RWPE1 (cell line): ENCODE data around the gene SLC25A1.
A peak's percentile ranks its signal among the peaks of the same experiment; 100 is the strongest.
"Not testable (repeated sequence)": the region's sequence is repeated elsewhere in the genome, so short reads cannot be mapped to it uniquely, and the experiment has no call there.

Experiments
- CTCF ChIA-PET: fragments of 350-600 bp; sonication (Branson Sonifier 250); formaldehyde crosslinking; extraction: SDS; loops from one replicate; lab custom pipeline; 2021; lab: Yijun Ruan, JAX
- POLR2A ChIA-PET: fragments of 400-600 bp; formaldehyde crosslinking; extraction: SDS; loops from one replicate; lab custom pipeline; 2020; ENCODE audit warnings: antibody characterized with exemption; ENCODE audit not compliant: low non-redundant PET; lab: Yijun Ruan, JAX
- DNase-seq: peaks from one replicate; pipeline ENCODE4 v3.0.0; 2012; ENCODE audit warnings: low spot score
- H3K27ac ChIP-seq: fragments of 450-650 bp; 2 replicates; pipeline ENCODE4 v1.5.1; 2017
- TF ChIP-seq, protein P1 (sequence below): fragments of 450-650 bp; conservative IDR thresholded peaks from 2 replicates; pipeline ENCODE4 v1.5.1; 2017; ENCODE audit warnings: low read depth, mild to moderate bottlenecking

The SLC25A1 gene

DNA sequence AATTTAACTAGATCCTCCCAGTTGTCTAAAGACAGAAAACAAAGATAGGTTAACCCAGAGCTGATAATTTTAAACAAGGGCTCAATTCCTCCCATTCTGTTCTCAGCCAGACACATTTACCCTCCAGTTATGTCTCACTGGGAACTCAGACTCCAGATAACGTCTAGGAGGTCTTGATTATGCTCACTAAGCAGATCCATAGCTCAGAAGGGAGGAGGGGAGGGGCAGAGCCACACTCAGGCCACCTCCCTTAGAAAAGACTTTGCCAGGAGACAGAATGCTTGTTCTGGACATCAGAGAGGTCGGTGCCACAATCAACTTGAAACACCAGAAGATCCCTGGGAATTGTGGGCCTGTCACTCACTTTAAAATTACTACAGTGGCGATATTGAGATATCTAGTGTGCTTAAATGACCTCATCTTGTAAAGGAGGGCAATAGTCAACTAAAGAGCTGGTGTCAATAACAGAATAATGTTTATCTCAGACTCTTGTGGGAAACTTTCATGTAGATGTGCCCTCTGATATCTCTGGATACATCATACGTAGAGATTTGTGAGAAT is 29.8 kb upstream of the SLC25A1 start:
- H3K27ac ChIP-seq: no peak overlapping the region
- TF ChIP-seq, protein P1, sequence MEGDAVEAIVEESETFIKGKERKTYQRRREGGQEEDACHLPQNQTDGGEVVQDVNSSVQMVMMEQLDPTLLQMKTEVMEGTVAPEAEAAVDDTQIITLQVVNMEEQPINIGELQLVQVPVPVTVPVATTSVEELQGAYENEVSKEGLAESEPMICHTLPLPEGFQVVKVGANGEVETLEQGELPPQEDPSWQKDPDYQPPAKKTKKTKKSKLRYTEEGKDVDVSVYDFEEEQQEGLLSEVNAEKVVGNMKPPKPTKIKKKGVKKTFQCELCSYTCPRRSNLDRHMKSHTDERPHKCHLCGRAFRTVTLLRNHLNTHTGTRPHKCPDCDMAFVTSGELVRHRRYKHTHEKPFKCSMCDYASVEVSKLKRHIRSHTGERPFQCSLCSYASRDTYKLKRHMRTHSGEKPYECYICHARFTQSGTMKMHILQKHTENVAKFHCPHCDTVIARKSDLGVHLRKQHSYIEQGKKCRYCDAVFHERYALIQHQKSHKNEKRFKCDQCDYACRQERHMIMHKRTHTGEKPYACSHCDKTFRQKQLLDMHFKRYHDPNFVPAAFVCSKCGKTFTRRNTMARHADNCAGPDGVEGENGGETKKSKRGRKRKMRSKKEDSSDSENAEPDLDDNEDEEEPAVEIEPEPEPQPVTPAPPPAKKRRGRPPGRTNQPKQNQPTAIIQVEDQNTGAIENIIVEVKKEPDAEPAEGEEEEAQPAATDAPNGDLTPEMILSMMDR: no peak
- POLR2A ChIA-PET: no interaction called here
- no peak for DNase-seq
- CTCF ChIA-PET: interaction anchor here (0.6 kb wide), 1 partner anchor 11 kb away, joined by 3 read pairs; no protein-coding TSS in a partner anchor

DNA sequence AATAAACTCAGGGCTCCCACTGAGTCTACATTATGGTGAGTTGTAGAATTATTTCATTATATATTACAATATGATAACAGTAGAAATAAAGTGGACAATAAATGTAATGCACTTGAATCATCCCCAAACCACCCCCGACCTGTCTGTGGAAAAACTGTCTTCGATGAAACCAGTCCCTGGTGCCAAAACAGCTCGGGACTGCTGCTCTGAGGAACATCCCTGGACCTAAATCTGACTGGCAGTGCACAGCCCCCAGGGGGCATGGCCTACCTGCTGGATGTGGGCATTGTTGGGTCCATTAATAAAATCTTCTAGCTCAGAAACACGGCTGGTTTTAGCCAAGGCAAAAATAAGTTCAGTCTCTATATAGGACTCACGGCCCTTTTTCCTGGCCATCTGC is 29.3 kb upstream of the SLC25A1 start:
- H3K27ac ChIP-seq: no peak overlapping the region
- DNase-seq: no peak
- ChIA-PET POLR2A (no interaction called here), CTCF (interaction anchor here (0.6 kb wide), 1 partner anchor 11 kb away, joined by 3 read pairs; no protein-coding TSS in a partner anchor)
- TF ChIP-seq, protein P1: no peak

DNA sequence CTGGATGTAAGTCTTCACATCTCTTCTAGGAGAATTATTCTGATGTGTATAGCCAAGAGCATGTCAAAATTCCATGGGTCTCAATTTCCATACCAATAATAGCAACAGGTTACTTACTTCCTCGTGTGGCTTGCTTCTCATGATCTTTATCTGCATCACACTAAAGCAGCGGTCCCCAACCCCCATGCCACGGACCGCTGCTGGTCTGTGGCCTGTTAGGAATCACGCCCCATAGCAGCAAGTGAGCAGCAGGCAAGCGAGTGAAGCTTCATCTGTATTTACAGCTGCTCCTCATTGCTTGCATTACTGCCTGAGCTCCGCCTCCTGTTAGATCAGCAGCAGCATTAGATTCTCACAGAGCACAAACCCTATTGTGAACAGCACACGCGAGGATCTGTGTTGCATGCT is 28.9 kb upstream of the SLC25A1 start:
- TF ChIP-seq, protein P1: no peak
- POLR2A ChIA-PET: no interaction called here
- no peak overlapping the region for H3K27ac ChIP-seq
- CTCF ChIA-PET: no interaction called here
- no peak for DNase-seq

DNA sequence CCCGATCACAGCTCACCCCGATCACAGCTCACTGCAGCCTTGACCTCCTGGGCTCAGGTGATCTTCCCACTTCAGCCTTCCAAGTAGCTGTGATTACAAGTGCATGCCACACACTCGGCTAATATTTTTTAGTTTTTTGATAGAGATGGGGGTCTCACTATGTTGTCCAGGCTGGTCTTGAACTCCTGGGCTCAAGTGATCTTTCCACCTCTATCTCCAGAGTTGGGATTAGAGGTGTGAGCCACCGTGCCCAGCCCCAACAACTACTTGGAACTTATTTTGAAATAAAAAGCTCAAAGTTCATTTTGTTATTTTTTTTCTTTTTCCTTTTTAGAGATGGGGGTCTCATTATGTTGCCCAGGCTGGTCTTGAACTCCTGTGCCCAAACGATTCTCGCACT is 27.8 kb upstream of the SLC25A1 start:
- POLR2A ChIA-PET: no interaction called here
- CTCF ChIA-PET: no interaction called here
- no peak overlapping the region for H3K27ac ChIP-seq

DNA sequence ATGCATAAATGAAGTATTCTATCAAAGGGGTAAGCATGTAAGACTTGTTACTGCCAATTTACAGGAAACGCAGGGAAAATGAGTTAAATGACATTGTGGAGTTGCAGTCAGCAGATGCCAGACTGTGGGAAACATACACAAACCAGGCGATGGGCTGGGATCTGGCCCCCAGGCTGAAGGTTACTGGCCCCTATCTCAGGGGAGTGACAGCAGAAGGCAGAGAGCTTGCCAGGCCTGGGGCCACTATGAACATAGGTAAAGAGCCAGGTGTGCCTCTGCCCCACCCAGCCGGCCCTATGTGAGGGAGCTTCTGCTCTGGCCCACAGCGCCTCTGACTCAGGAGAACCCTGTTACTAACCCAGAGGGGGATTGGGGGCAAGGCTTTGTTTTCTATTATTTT is 26.1 kb upstream of the SLC25A1 start:
- no peak for DNase-seq
- TF ChIP-seq, protein P1: no peak
- POLR2A ChIA-PET: no interaction called here
- CTCF ChIA-PET: no interaction called here
- H3K27ac ChIP-seq: no peak overlapping the region

More for the DNA sequence above, 27.8 kb upstream of the SLC25A1 start:
- no peak for DNase-seq
- TF ChIP-seq, protein P1: no peak

DNA sequence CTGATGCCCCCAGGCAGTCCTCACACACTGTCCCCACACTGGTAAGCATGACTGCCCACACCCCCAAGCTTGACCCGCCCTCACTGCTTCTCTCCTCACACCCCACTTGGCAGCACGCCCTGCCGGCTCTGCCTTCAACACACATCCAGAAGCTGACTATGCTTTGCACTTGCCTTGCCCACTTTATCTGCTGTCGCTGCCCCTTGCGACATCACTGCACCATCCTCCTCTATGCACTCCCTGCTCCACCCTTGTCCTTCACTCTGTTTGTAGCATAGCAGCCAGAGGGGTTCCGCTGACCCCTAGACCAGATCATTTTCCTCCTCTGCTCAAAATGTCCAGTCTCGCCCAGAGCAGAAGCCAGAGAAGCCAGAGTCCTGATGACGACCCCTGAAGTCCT is 25.3 kb upstream of the SLC25A1 start:
- TF ChIP-seq, protein P1: no peak
- POLR2A ChIA-PET: no interaction called here
- CTCF ChIA-PET: no interaction called here
- no peak for DNase-seq
- H3K27ac ChIP-seq: peak overlapping the region; percentile 2; the same call in 1 of the 2 replicates

DNA sequence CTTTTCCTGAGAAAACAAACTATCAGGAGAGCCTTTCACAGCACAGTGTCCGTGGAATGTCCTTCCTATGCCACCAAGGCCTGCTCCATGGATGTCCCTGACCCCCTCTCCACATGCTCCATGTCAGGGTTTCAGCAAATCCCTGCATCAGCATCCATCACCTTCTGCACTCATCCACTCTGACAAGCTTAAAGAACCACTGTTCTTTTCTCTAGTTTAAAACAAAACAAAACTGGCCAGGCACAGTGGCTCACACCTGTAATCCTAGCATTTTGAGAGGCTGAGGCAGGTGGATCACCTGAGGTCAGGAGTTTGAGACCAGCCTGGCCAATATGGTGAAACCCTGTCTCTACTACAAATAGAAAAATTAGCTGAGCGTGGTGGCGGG is 24.3 kb upstream of the SLC25A1 start:
- DNase-seq, CTCF ChIA-PET, POLR2A ChIA-PET: not testable (repeated sequence)
- H3K27ac ChIP-seq: 0 out of 2 replicates have a peak overlapping the region, but pooled peaks have one; percentile 2
